Cardiac muscle cell (in vitro differentiated cells and primary cell): ENCODE data around the gene STK25. TPM values are rescaled to one million over a fixed set of nuclear protein-coding genes. Genes with fewer than 3 reads are reported as not detected.

ENCODE experiments used
- DNase-seq, 2 donors: peaks; one replicate each; pipeline versions ENCODE4 v3.0.0 to v3.0.0-alpha.2; 2010 to 2017; ENCODE audit warnings: low read depth in 1 of 2, low spot score in 1 of 2
- H3K27ac ChIP-seq: fragments of 200-600 bp; sonication (generic); 2 replicates; pipeline ENCODE4 v1.5.1; 2016
- H3K27me3 ChIP-seq: fragments of 200-600 bp; sonication (generic); 2 replicates; pipeline ENCODE4 v1.6.0; 2016; ENCODE audit warnings: control low read depth
- H3K36me3 ChIP-seq: fragments of 200-600 bp; sonication (generic); 2 replicates; pipeline ENCODE4 v1.5.1; 2016; ENCODE audit warnings: control low read depth
- H3K4me1 ChIP-seq: fragments of 200-600 bp; sonication (generic); 2 replicates; pipeline ENCODE4 v1.8.1; 2017; ENCODE audit warnings: low read depth, mild to moderate bottlenecking, mixed run types
- H3K4me3 ChIP-seq: fragments of 200-600 bp; sonication (generic); 2 replicates; pipeline ENCODE4 v1.5.1; 2016; ENCODE audit warnings: mild to moderate bottlenecking
- H3K9me3 ChIP-seq: fragments of 200-600 bp; sonication (generic); 2 replicates; pipeline ENCODE4 v1.5.1; 2017; ENCODE audit warnings: low read depth, mild to moderate bottlenecking, control low read depth
- CTCF ChIP-seq: IDR thresholded peaks from 2 replicates; pipeline ENCODE4 v1.5.1; 2012; ENCODE audit warnings: low read depth, mild to moderate bottlenecking, low read length
- polyA plus RNA-seq: library from polyadenylated mRNA; unstranded; fragments of >200 nt; fragmentation: Nextera tagmentation; extraction: Ambion mirVana; gene quantifications from 2 replicates; pipeline ENCODE4 v1.2.1, GENCODE V29; 2016
- total RNA-seq: library from RNA; depleted of rRNA; stranded (reverse); fragments of >200 nt; gene quantifications from 2 replicates; pipeline ENCODE4 v1.2.3, GENCODE V29; 2016

Gene STK25
- total and polyA plus RNA-seq, 2 experiments from 2014 or later = 295 to 422 TPM

GRCh38 chr2:241553512-241553830 is 45.1 kb upstream of the STK25 start:
- DNase-seq = no peak
- Histone ChIP-seq H3K36me3 (no peaks in the 10 kb centered on the region), H3K4me3 (no peak overlapping the region), H3K9me3 (no peaks in the 10 kb centered on the region), H3K27me3 (no peaks in the 10 kb centered on the region), H3K27ac (no peak overlapping the region), H3K4me1 (no peaks in the 10 kb centered on the region)
- TF ChIP-seq CTCF = no peak

GRCh38 chr2:241551998-241552737 is 43.8 kb upstream of the STK25 start:
- no peak for DNase-seq

GRCh38 chr2:241551599-241551997 is 43.2 kb upstream of the STK25 start:
- DNase-seq = no peak
- Histone ChIP-seq H3K4me1 (no peaks in the 10 kb centered on the region), H3K36me3 (no peaks in the 10 kb centered on the region), H3K27me3 (no peaks in the 10 kb centered on the region), H3K4me3 (no peak overlapping the region), H3K27ac (no peak overlapping the region), H3K9me3 (no peaks in the 10 kb centered on the region)
- TF ChIP-seq CTCF = no peak

More at GRCh38 chr2:241551998-241552737, 43.8 kb upstream of the STK25 start:
- no peak for TF ChIP-seq CTCF
- Histone ChIP-seq H3K27me3 (no peaks in the 10 kb centered on the region), H3K4me1 (no peaks in the 10 kb centered on the region), H3K4me3 (no peak overlapping the region), H3K9me3 (no peaks in the 10 kb centered on the region), H3K36me3 (no peaks in the 10 kb centered on the region), H3K27ac (no peak overlapping the region)

- Histone ChIP-seq H3K36me3 (no peaks in the 10 kb centered on the region), H3K27ac (no peak overlapping the region), H3K27me3 (no peaks in the 10 kb centered on the region), H3K9me3 (no peaks in the 10 kb centered on the region), H3K4me1 (no peaks in the 10 kb centered on the region), H3K4me3 (no peak overlapping the region)
- no peak for DNase-seq
- TF ChIP-seq CTCF = no peak
Measured at GRCh38 chr2:241550616-241551580, 42.5 kb upstream of the STK25 start.

GRCh38 chr2:241548451-241548835 is 40.1 kb upstream of the STK25 start:
- H3K4me1 ChIP-seq = no peaks in the 10 kb centered on the region
- no peak for DNase-seq
- no peak overlapping the region for H3K27ac ChIP-seq
- peaks cover under 1% of the 10 kb centered on the region for H3K27me3 ChIP-seq
- no peak overlapping the region for H3K4me3 ChIP-seq
- TF ChIP-seq CTCF = no peak
- H3K9me3 ChIP-seq = no peaks in the 10 kb centered on the region
- no peaks in the 10 kb centered on the region for H3K36me3 ChIP-seq
